NCI-H510A treated with DMSO at 0.1 percent for 48 hours (cell line): ENCODE measurements around the gene PPP1R18.
"Not testable (repeated sequence)": the region's sequence is repeated elsewhere in the genome, so short reads cannot be mapped to it uniquely, and the experiment has no call there.

Experiments
- DNase-seq: peaks from one replicate; lab custom pipeline; 2025; lab: John Stamatoyannopoulos, UW

The PPP1R18 gene

DNA sequence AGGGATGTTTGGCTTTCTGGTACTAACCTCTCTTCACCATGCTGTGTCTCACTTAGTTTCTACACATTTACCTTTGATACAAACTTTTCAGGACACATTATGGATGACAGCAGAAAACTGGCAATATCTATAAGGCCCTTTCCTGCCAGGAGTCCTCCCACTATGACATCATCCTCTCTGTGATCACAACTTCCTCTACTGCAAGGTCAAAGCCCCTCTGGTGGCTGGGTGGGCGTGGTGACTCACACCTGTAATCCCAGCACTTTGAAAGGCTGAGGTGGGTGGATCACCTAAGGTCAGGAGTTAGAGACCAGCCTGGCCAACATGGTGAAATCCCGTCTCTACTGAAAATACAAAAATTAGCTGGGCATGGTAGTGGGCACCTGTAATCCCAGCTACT, 20.1 kb downstream of the PPP1R18 start:
- DNase-seq: not testable (repeated sequence)

GRCh38 chr6:30664994-30665767, 21.3 kb downstream of the PPP1R18 start:
- no peak for DNase-seq

DNA sequence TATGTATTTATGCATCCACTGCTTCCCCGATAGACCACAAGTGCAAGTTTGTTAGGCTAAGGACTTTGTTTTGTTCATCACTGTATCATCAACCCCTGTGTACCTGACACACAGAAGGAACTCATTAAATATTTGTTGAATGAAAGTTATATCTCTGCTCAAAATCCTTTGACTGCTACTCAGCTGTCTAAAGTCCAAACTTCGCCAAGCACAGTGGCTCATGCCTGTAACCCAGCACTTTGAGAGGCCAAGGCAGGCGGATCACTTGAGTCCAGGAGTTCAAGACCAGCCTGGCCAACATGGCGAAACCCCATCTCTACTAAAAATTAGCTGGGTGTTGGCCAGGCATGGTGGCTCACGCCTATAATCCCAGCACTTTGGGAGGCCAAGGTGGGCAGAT, 28.5 kb downstream of the PPP1R18 start:
- DNase-seq: not testable (repeated sequence)

- no peak for DNase-seq
These were observed 29.0 kb downstream of the PPP1R18 start for GRCh38 chr6:30657454-30657853.

GRCh38 chr6:30656513-30656912, 29.9 kb downstream of the PPP1R18 start:
- DNase-seq: no peak

DNA sequence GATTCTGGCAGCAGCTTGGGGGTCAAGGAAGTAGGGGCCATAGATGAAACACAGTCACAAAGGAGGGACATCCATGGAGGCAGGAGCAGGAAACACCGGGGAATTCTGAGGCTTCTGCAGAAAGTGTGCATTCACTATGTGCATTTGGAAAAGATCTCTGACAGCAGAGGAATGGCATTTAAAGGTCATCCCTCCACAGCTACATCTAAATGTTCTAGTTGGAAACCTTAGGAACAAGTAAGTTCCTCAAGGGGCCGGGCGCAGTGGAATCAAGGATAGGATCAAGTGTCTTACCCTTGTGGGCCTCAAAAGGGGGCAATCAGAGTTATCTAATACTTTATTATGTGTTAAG, 30.7 kb downstream of the PPP1R18 start:
- DNase-seq: no peak

DNA sequence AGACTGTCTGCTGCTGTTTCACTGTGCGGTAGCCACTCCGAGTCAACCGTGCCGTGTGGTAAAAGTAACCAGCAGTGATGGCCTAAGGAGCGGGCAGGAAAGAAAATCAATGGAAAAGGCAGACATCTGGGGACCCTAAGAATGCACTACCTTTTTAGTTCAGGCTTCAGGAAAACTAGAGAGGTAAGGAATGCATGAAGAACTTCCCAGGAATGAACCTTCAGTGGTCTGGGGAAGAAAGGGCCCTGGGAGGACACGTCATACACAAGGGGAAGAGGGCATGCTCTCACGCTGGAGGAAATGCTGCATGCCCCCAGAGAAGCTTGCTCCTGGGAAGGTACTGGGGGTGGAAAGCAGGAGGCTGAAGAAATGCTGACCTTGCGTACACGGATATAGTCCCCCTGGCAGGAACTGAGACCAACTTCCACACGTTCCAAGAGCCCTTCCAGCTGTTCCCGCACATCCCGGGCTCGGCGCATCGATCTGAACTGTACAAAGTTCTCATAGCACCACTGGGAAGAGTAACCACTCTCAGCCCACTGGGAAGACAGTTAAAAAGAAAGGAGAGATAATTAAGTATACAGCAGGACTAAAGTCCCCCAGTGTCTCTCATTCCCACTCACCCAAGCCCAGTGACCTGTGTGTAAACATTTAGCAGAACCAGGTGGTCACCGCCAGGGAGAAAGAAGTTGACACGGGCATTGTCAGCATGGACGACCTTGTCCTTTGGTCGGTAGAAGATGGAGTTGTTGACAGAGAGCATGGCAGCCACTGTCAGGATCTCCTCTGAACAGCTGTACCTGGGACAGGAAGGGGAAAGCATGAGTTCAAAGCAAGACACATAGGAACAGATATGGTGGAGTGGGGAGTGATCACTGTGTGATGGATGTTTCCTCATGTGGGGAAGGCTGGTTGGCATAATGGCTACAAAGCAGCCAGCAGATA, 31.4 kb downstream of the PPP1R18 start:
- DNase-seq: no peak

- DNase-seq: no peak
These were observed 35.3 kb downstream of the PPP1R18 start for GRCh38 chr6:30651143-30651542.

DNA sequence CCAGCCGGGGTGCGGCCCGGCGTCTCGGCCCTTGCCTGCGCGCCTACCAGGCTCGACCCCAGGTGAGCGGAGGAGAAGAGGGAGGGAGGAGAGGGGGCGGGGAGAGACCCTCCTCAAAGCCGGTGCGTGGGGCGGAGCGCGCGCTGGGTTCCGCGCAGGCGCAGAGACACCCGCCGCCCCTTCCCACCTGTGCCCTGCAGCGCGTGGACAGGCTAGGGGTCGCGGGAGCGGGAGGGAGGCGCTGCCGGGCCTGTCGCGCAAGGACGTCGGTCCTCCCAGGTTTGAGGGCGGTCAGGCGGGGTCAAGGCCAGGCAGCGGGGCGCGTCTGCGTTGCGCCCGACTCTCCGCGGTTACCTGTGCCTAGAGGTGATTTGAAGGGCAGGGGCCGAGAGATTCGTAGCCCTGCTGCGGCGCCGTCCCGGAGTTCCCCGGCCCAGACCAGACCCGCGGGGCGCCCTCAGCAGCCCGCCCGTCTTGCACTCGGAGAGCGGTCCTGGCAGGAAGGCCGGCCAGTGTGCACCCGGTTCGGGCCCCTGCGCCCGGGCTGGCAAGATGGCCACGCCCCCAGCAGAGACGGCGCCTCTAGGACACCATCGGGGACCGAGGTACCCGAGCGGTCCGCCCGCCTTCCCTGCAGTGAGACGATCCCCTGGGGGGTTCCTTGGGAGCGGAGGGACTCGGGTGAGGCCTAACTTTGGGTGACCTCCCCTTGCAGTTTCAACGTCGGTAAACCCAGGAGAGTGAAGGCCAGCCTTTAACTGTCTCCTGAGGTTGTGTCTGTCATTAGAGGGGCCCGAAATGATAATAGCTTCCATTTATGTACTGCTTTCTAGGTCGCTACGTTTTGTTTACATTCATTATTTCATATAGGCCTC, 39.0 kb downstream of the PPP1R18 start:
- peak; percentile 87 for DNase-seq

- DNase-seq: peak; percentile 94
These were observed 39.8 kb downstream of the PPP1R18 start, which contains the start of gene C6orf136 for GRCh38 chr6:30646450-30647241. Gene C6orf136 (plus strand): TSS chr6:30647133. CDS start chr6:30647232, 99 bp downstream.

DNA sequence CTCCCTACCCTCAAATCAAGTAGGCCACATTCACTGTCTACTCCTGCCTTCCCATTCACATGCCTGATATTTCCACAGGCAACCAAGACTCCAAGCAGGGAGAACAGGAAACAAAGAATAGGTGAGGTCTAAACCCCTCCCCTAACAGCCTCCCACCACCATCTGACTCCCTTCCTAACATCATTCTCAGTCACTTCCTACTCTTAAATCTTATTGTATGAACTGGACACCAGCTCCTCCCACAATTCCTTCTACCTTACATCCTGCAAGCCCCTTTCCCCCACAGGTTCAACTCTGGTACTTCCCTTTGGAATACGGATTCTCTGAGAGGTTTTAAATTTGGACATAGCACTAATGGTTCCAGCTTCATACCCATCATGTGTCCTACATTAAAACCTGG, 40.5 kb downstream of the PPP1R18 start:
- DNase-seq: peak; percentile 20

GRCh38 chr6:30644769-30645168, 41.7 kb downstream of the PPP1R18 start:
- DNase-seq: no peak

DNA sequence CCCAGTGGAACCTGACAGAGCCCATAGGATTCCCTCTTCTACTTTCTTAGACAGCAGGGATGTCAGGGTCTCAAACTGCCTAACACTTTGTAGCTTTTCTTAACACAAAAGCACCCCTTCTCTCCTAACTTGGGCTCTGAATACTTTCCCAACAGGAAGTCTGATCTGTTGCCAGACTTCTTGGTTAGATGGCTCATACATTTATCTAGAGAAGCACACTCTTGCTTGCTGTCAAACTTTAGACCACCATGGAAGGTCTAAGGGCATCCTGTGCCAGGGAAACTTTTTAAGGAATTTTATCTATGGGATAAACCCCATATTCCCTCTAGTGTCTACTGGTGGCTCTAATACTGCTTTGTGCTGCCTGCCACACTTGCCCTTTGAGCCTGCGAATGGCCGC, 42.8 kb downstream of the PPP1R18 start:
- DNase-seq: no peak

DNA sequence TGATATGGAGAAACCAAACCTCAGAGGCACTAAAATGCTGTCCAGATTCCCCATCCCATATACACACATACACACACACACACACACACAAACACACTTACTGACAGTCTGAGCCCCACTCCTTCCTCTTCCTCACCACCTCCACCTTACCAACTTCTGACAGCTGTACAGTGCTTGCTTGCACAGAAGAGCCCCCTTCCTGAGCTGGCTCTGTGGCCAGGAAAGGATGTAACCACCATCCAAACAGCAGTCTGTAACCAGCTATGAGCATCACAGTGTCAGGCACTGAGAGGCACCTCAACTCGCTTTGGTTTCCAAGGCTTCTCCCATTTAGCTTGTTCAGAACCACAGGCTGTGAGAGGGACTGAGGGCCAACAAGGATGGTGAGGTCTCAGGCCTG, 45.4 kb downstream of the PPP1R18 start:
- no peak for DNase-seq

DNA sequence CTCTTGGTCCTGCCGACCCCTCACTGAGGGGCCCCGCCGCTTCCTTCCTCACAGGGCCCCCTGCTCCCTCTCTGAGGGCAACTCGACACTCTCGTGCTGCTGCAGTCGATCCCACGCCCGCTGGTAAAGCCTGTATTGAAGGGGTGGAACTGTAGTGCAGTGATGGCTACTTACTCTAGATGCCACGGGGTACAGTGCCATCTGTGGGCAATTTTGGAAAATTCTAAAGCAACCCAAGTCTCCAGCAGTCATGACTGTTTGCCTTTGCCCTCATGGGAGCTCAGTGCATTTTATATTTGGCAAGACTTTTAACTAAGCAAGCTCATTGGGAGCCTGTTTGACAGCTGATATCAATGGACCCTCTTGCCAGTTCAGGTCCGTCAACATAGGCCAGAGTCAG, 46.0 kb downstream of the PPP1R18 start:
- no peak for DNase-seq

- no peak for DNase-seq
These were observed 50.6 kb downstream of the PPP1R18 start for GRCh38 chr6:30635834-30636233.

DNA sequence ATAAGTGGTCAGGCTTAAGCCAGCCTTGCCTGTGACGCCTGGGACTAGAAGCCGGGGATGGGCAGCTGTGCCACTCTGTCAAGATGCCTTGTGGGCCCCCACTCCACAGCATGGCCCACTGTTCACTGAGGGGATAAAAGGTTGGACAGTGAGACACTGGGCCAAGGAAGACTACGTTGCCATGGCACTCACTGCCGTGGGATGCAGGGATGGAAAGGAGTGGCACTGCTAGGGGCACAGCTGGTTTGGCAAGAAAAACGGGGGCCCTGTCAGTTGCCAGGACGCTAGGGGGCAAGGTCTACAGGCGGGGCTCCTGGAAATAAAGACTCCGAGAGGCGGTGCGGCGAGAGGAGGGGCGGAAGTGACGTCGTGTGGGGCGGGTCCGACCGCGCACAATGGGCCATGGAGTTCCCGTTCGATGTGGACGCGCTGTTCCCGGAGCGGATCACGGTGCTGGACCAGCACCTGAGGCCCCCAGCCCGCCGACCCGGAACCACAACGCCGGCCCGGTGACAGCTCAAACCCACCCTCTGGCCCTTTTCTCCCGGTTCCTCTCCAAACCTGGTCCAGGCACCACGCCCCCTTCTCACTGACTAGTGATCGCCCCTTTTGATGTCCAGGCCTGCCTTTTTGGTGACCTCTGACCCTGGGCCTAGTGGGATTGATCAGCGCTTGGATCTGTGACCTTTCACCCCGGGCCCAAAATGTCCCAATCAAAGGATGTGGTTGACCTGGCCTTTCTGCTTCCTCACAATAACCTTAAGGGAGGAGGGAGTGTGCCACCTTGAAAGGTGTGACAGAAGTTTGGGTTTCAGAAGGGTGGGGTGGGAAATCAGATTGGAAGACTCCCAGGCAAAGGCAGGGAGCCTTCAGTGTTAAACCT, 59.7 kb downstream of the PPP1R18 start, which contains the start of gene ATAT1:
TSS of gene ATAT1 (plus strand) at position 391 of the 883 bp plus-strand sequence.
- peak; percentile 78 for DNase-seq
